Stimulated activated CD4-positive, alpha-beta T cell treated with anti-CD3 and anti-CD28 coated beads, Interleukin-1b, Interleukin-23, amount 100 ng/mL, for 24 hours (primary cell): Measurements from ENCODE around the gene STX4.

Experiments
- DNase-seq, 4 experiments: peaks; one replicate each; pipeline ENCODE4 v3.0.0-alpha.2; 2020; ENCODE audit warnings: low read depth in 4 of 4, low spot score in 1 of 4

STX4 gene

DNA sequence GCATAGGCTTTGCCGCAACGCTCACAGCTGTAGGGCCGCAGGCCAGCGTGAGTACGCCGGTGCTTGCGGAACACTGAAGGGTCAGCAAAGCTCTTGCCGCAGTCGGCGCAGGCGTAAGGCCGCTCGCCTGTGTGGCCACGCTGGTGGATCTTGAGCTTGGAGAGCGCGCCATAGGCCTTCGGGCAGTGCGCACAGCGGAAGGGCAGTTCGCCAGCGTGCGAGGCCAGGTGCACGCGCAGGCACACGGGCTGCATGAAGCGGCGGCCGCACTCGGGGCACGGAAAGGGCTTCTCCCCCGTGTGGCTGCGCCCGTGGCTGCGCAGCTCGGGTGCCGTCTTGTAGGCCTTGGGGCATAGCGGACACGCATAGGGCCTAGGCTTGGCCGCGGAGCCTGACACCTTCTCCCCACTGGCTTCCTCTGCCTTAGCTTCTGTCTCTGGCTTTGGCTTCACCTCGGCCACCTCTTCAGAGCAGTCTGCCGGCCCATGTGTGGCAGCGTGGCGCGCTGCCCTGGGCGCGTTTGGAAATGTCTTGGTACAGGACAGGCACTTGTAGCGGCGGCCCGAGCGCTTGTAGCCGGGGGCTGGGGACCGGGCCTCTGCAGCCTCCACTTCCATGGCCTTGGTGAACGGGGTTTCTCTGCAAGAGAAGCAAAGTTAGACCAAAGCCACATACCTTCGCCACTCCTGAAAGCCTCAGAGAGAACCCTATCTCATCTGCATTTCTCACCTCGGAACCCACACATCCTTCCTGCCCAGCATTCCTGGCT is 30.7 kb downstream of the STX4 start:
- DNase-seq: no peak

- no peak for DNase-seq
Observed at GRCh38 chr16:31064882-31065461, 31.6 kb downstream of the STX4 start.

GRCh38 chr16:31067342-31067741 is 34.0 kb downstream of the STX4 start:
- DNase-seq: no peak

GRCh38 chr16:31071861-31072260 is 38.5 kb downstream of the STX4 start:
- DNase-seq: no peak

GRCh38 chr16:31072540-31073141 is 39.3 kb downstream of the STX4 start:
- DNase-seq: no peak

DNA sequence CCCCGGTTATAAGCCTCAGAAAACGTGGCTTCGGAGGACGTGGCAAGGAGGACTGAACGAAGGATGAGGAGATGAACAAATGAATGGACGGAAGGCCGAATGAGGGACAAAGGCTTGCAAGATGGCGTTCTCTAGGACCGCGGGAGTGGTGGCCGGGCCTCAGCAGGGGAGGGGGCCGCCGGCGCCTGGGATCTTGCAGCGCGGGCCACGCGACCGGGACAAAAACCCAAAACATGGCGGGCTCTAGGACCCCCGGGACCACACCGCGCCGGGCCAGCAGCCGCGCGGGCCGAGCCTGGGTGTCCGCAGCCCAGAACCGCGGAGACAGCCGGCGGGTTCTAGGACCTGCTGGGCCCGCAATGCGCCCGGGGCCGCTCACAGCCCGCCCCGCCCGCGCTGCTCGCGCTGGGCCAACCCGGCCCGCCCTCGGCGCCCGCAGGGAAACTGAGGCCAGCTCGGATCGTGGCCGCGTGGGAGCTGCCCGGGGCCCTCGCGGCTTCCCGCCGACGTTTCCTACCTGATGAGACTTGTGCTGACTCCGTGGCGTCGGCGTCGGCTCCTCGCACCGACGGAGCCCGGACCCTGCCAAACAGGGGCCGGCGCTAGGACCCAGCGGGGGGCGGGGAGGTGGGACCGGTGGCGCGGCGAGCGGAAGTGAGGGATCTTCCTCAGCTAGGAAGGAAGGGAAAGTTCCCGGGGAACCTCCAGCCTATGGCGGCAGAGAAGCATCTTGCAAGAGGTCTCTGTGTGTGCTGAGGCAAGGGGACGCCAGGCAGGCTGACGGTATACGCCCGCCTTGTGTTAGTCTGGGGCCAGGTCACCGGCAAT is 40.0 kb downstream of the STX4 start:
- DNase-seq: peak; percentile 72 to 87 (median 84)

DNA sequence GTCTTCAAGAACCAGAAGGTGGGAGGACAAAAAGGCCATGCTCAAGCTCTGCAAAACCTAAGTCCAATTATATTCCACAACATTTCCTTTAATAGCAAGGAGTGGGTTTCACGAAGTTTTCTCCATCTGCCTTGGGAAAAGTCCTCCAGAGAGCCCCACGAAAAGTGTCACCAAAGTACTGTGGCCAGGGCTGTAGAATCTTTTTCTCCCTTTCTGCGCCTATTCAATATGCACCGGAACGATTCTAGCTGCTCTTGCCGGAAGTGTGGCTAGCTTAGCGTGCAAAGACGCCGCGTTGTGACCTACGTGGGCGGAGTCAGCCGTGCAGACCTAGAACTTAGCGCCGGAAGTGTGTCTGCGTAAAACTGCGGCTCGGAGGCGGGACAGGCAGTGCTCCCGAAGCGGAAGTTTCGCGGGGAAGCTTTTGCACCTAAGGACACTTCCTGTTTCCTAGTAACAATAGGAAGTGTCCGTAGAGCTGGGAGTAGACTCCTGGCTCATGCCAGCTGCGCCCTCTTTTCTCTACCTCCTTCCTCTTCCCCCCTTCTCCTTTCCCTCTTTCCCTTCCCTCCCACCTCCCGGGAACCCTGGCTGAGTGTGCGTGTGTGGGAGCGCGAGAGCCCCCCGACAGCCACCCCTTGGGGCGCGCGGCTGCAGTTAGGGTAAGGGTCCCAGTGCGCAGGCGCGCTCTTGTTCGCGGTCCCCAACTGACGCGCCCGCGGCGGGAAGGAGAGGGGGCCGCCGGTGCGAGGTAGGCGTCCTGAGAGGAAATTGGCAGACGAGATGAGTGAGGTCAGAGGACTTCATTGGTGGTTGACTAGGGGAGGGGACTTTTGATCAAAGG is 40.8 kb downstream of the STX4 start, which contains the start of the genes ZNF646 and ZNF668:
Gene ZNF646 (plus strand): TSS at position 453 of the 844 bp plus-strand sequence. CDS start 1,903 bp downstream, outside the sequence.
Gene ZNF668 (minus strand): TSS at position 271 of the 844 bp plus-strand sequence. CDS start 9,781 bp downstream, outside the sequence.
- DNase-seq: peak; percentile 85 to 96 (median 94)

DNA sequence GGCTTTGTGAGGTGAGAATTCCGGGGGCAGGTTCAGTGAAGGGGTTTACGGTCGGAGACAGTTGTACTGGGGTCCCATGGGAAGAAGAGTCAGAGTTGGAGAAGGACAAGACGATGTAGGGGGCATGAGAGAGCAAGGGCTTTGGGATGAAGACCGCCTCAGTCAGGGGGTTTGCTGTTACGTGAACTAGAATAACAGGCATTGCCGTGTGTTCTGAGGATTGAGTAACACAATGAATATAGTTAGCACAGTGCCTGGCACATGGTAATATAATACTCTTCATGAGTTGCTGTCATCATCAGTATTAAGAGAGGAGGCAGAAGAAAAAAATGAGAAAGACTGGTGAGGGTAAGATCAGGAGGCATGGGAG is 41.4 kb downstream of the STX4 start:
- DNase-seq: no peak

GRCh38 chr16:31076319-31076718 is 43.0 kb downstream of the STX4 start:
- DNase-seq: no peak

- DNase-seq: no peak
Observed at GRCh38 chr16:31077024-31077423, 43.7 kb downstream of the STX4 start.

- no peak for DNase-seq
Observed at GRCh38 chr16:31077592-31078396, 44.4 kb downstream of the STX4 start.

- no peak for DNase-seq
Observed at GRCh38 chr16:31078597-31079341, 45.4 kb downstream of the STX4 start.

DNA sequence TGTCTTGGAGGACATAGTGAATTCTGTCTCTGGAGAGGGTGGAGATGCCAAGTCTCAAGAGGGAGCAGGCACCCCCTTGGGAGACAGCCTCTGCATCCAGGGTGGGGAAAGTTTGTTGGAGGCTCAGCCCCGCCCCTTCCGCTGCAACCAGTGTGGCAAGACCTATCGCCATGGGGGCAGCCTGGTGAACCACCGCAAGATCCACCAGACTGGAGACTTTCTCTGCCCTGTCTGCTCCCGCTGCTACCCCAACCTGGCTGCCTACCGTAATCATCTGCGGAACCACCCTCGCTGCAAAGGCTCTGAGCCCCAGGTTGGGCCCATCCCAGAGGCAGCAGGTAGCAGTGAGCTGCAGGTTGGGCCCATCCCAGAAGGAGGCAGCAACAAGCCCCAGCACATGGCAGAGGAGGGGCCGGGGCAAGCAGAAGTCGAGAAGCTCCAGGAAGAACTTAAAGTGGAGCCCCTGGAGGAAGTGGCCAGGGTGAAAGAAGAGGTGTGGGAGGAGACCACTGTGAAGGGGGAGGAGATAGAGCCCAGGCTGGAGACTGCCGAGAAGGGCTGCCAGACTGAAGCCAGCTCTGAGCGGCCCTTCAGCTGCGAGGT is 46.1 kb downstream of the STX4 start:
- DNase-seq: no peak

GRCh38 chr16:31080035-31080629 is 46.8 kb downstream of the STX4 start:
- DNase-seq: no peak

- DNase-seq: no peak
Observed at GRCh38 chr16:31080756-31081419, 47.5 kb downstream of the STX4 start.

- no peak for DNase-seq
Observed at GRCh38 chr16:31081428-31082351, 48.3 kb downstream of the STX4 start.
